K562 treated with DMSO at 1 percent for 24 hours (cell line): ENCODE data around the gene PNLIPRP3. TPM values are rescaled to one million over a fixed set of nuclear protein-coding genes. Genes with fewer than 3 reads are reported as not detected.

Experiments
- total RNA-seq: library from RNA; unstranded; fragments of 300-600 nt; gene quantifications from 2 replicates; pipeline ENCODE4 v1.2.3, GENCODE V29; 2022; ENCODE audit warnings: low read depth; ENCODE audit not compliant: insufficient read depth

Gene PNLIPRP3
- not detected in 2 replicates for total RNA-seq

DNA sequence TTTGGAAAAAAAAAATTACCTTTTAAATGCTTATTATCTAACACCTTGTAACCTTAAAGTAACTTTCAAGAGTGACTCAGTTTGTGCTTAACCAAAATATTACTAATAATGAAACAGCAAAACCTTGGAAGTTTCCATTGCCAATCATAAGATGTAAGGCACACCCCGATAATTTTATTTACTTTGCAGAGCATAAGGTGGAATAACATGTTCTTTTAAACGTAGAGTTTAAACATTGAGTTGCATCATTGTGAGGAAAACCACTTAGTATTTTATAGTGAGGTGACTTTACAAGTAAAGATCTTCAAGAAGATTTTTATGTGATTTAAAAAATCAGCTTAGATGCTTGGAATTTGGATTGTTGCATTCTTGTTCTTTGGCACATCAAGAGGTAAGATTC lies at the start of gene PNLIPRP3:
TSS of gene PNLIPRP3 (plus strand) at position 177 of the 400 bp plus-strand sequence. CDS start at position 343, 166 bp downstream.

Other genes starting within 250 kb of the PNLIPRP3 start
- gene GFRA1, start 154.6 kb upstream of the PNLIPRP3 start, total RNA-seq = not detected in 2 replicates
- not detected in 2 replicates for gene CCDC172, start 103.4 kb upstream of the PNLIPRP3 start, total RNA-seq
- gene PNLIP, start 118.1 kb downstream of the PNLIPRP3 start, total RNA-seq = not detected in 2 replicates
- not detected in 2 replicates for gene PNLIPRP1, start 163.1 kb downstream of the PNLIPRP3 start, total RNA-seq
- gene PNLIPRP2, start 193.1 kb downstream of the PNLIPRP3 start, total RNA-seq = not detected in 2 replicates